GM12892 (cell line): ENCODE data around the gene TBX20.
"Not testable (repeated sequence)": the region's sequence is repeated elsewhere in the genome, so short reads cannot be mapped to it uniquely, and the experiment has no call there.

Experiments
- POLR2AphosphoS5 ChIP-seq: IDR thresholded peaks from 2 replicates; pipeline ENCODE4 v1.6.1; 2011; ENCODE audit warnings: low read depth, low read length, control low read depth
- TAF1 ChIP-seq: IDR thresholded peaks from 2 replicates; pipeline ENCODE4 v1.6.1; 2011; ENCODE audit warnings: low read depth, mild to moderate bottlenecking, control low read depth, low read length, borderline replicate concordance

- TF ChIP-seq POLR2AphosphoS5, TAF1: not testable (repeated sequence)
Observed at GRCh38 chr7:35172131-35172530, 81.8 kb downstream of the TBX20 start.
